ENCODE results near the gene FZD7.

The FZD7 gene

GRCh38 chr2:202037086-202037485 lies 3.4 kb downstream of the FZD7 start:
- TF ChIP-seq CTCF (IDR thresholded peaks at IDR 0.05; ENCODE audit: insufficient read depth, missing control alignments): no peak
- DNase-seq (ENCODE audit: insufficient read length, low spot score) (no peak), FAIRE-seq (no peak)

- no peak for FAIRE-seq
- no peak for DNase-seq (ENCODE audit: insufficient read length, low spot score)
- TF ChIP-seq CTCF (IDR thresholded peaks at IDR 0.05; ENCODE audit: insufficient read depth, missing control alignments): no peak
Observed at GRCh38 chr2:202038471-202039277, 5.0 kb downstream of the FZD7 start.

- TF ChIP-seq CTCF (IDR thresholded peaks at IDR 0.05; ENCODE audit: insufficient read depth, missing control alignments): no peak
- peak; percentile 6 for FAIRE-seq
- no peak for DNase-seq (ENCODE audit: insufficient read length, low spot score)
Observed at GRCh38 chr2:202039278-202040078, 5.8 kb downstream of the FZD7 start.

GRCh38 chr2:202040079-202040844 lies 6.6 kb downstream of the FZD7 start:
- FAIRE-seq (no peak), DNase-seq (ENCODE audit: insufficient read length, low spot score) (no peak)
- TF ChIP-seq CTCF (IDR thresholded peaks at IDR 0.05; ENCODE audit: insufficient read depth, missing control alignments): no peak

- TF ChIP-seq CTCF (IDR thresholded peaks at IDR 0.05; ENCODE audit: insufficient read depth, missing control alignments): no peak
- DNase-seq (ENCODE audit: insufficient read length, low spot score) (no peak), FAIRE-seq (no peak)
Observed at GRCh38 chr2:202042444-202042843, 8.8 kb downstream of the FZD7 start.

GRCh38 chr2:202043475-202043874 lies 9.8 kb downstream of the FZD7 start:
- DNase-seq (ENCODE audit: insufficient read length, low spot score) (no peak), FAIRE-seq (peak; percentile 64)
- no peak for TF ChIP-seq CTCF (IDR thresholded peaks at IDR 0.05; ENCODE audit: insufficient read depth, missing control alignments)
